ENCODE data around the gene MCM8. TPM values are rescaled to one million over a fixed set of nuclear protein-coding genes. Genes with fewer than 3 reads are reported as not detected.
A peak's percentile ranks its signal among the peaks of the same experiment; 100 is the strongest.
"Not testable (repeated sequence)": the region's sequence is repeated elsewhere in the genome, so short reads cannot be mapped to it uniquely, and the experiment has no call there.

The MCM8 gene
- total RNA-seq, 1 donor from 2014 or later: 4.2 TPM

- H3K4me1 Mint-ChIP-seq (ENCODE audit: low read depth): peaks cover 8% of the 10 kb centered on the region
- H3K9me3 Mint-ChIP-seq (ENCODE audit: low read depth): peaks cover 11% of the 10 kb centered on the region
- no peaks in the 10 kb centered on the region for H3K27me3 Mint-ChIP-seq (ENCODE audit: low read depth)
- DNase-seq (ENCODE audit: low spot score): no peak
- H3K4me3 Mint-ChIP-seq (ENCODE audit: unreplicated experiment): no peak overlapping the region
- H3K36me3 Mint-ChIP-seq (ENCODE audit: low read depth): peaks cover 28% of the 10 kb centered on the region
- no peak for TF ChIP-seq CTCF (IDR thresholded peaks at IDR 0.05)
- no peak overlapping the region for H3K27ac Mint-ChIP-seq (ENCODE audit: unreplicated experiment)
Observed at GRCh38 chr20:6029538-6029937, 79.1 kb downstream of the MCM8 start.

- H3K4me1 Mint-ChIP-seq (ENCODE audit: low read depth): peaks cover 10% of the 10 kb centered on the region
- no peak for TF ChIP-seq CTCF (IDR thresholded peaks at IDR 0.05)
- H3K27me3 Mint-ChIP-seq (ENCODE audit: low read depth): no peaks in the 10 kb centered on the region
- peaks cover 23% of the 10 kb centered on the region for H3K36me3 Mint-ChIP-seq (ENCODE audit: low read depth)
- peaks cover 4% of the 10 kb centered on the region for H3K9me3 Mint-ChIP-seq (ENCODE audit: low read depth)
- H3K27ac Mint-ChIP-seq (ENCODE audit: unreplicated experiment): no peak overlapping the region
- no peak for DNase-seq (ENCODE audit: low spot score)
- no peak overlapping the region for H3K4me3 Mint-ChIP-seq (ENCODE audit: unreplicated experiment)
Observed at GRCh38 chr20:6030453-6031080, 80.1 kb downstream of the MCM8 start.

GRCh38 chr20:6032907-6033306 is 82.5 kb downstream of the MCM8 start:
- H3K36me3 Mint-ChIP-seq (ENCODE audit: low read depth): peaks cover 22% of the 10 kb centered on the region
- DNase-seq (ENCODE audit: low spot score); H3K27ac Mint-ChIP-seq (ENCODE audit: unreplicated experiment); H3K27me3 Mint-ChIP-seq (ENCODE audit: low read depth); H3K9me3 Mint-ChIP-seq (ENCODE audit: low read depth); H3K4me3 Mint-ChIP-seq (ENCODE audit: unreplicated experiment): not testable (repeated sequence)
- H3K4me1 Mint-ChIP-seq (ENCODE audit: low read depth): peaks cover 10% of the 10 kb centered on the region

- no peak for DNase-seq (ENCODE audit: low spot score)
- TF ChIP-seq CTCF (IDR thresholded peaks at IDR 0.05): no peak
- peaks cover 26% of the 10 kb centered on the region for H3K36me3 Mint-ChIP-seq (ENCODE audit: low read depth)
- no peaks in the 10 kb centered on the region for H3K9me3 Mint-ChIP-seq (ENCODE audit: low read depth)
- H3K4me3 Mint-ChIP-seq (ENCODE audit: unreplicated experiment): no peak overlapping the region
- H3K27me3 Mint-ChIP-seq (ENCODE audit: low read depth): no peaks in the 10 kb centered on the region
- H3K4me1 Mint-ChIP-seq (ENCODE audit: low read depth): peaks cover 10% of the 10 kb centered on the region
- peak overlapping the region; percentile 3 for H3K27ac Mint-ChIP-seq (ENCODE audit: unreplicated experiment)
Observed at GRCh38 chr20:6034134-6034969, 83.9 kb downstream of the MCM8 start.

- no peak for DNase-seq (ENCODE audit: low spot score)
- H3K36me3 Mint-ChIP-seq (ENCODE audit: low read depth): peaks cover 37% of the 10 kb centered on the region
- no peaks in the 10 kb centered on the region for H3K9me3 Mint-ChIP-seq (ENCODE audit: low read depth)
- peaks cover 10% of the 10 kb centered on the region for H3K4me1 Mint-ChIP-seq (ENCODE audit: low read depth)
- H3K4me3 Mint-ChIP-seq (ENCODE audit: unreplicated experiment): no peak overlapping the region
- H3K27me3 Mint-ChIP-seq (ENCODE audit: low read depth): no peaks in the 10 kb centered on the region
- H3K27ac Mint-ChIP-seq (ENCODE audit: unreplicated experiment): no peak overlapping the region
- TF ChIP-seq CTCF (IDR thresholded peaks at IDR 0.05): no peak
Observed at GRCh38 chr20:6036213-6036612, 85.8 kb downstream of the MCM8 start.
